ENCODE results near the gene REPIN1. TPM values are rescaled to one million over a fixed set of nuclear protein-coding genes. Genes with fewer than 3 reads are reported as not detected.

The REPIN1 gene
- total RNA-seq, 1 donor from 2014 or later: 144 TPM

- TF ChIP-seq, protein P1, sequence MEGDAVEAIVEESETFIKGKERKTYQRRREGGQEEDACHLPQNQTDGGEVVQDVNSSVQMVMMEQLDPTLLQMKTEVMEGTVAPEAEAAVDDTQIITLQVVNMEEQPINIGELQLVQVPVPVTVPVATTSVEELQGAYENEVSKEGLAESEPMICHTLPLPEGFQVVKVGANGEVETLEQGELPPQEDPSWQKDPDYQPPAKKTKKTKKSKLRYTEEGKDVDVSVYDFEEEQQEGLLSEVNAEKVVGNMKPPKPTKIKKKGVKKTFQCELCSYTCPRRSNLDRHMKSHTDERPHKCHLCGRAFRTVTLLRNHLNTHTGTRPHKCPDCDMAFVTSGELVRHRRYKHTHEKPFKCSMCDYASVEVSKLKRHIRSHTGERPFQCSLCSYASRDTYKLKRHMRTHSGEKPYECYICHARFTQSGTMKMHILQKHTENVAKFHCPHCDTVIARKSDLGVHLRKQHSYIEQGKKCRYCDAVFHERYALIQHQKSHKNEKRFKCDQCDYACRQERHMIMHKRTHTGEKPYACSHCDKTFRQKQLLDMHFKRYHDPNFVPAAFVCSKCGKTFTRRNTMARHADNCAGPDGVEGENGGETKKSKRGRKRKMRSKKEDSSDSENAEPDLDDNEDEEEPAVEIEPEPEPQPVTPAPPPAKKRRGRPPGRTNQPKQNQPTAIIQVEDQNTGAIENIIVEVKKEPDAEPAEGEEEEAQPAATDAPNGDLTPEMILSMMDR (IDR thresholded peaks at IDR 0.05; ENCODE audit: insufficient read depth, low read length, poor library complexity, severe bottlenecking): no peak
- no peak for DNase-seq (ENCODE audit: low read depth)
- Histone ChIP-seq H3K27me3 (ENCODE audit: control insufficient read depth, insufficient read depth, low read length) (no peaks in the 10 kb centered on the region), H3K4me3 (ENCODE audit: low read depth, low read length) (no peak overlapping the region), H3K36me3 (ENCODE audit: control insufficient read depth, insufficient read depth, low read length) (peaks cover 3% of the 10 kb centered on the region)
Measured at GRCh38 chr7:150400788-150401423, 32.3 kb downstream of the REPIN1 start.

DNA sequence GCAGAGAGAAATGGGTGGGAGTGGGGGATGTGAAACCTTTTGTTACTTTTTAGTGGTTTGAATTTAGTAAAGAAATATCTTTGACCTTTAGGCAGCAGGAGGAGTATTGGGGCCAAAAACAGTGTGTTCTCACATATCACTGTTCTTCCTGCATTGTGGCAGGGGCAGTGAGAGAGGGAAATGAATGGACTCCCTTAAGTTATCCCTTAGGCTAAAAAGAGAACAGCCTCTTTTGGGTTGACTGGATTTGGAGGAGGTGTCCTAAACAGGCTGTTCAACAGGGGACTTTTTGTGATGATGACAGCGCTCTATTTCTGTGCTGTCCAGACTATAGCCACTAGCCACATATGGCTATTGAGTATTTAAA is 32.8 kb downstream of the REPIN1 start:
- TF ChIP-seq, protein P1 (IDR thresholded peaks at IDR 0.05; ENCODE audit: insufficient read depth, low read length, poor library complexity, severe bottlenecking): no peak
- DNase-seq (ENCODE audit: low read depth): no peak
- no peak overlapping the region for H3K4me3 ChIP-seq (ENCODE audit: low read depth, low read length)
- H3K27me3 ChIP-seq (ENCODE audit: control insufficient read depth, insufficient read depth, low read length): no peaks in the 10 kb centered on the region
- H3K36me3 ChIP-seq (ENCODE audit: control insufficient read depth, insufficient read depth, low read length): peaks cover 3% of the 10 kb centered on the region

- H3K36me3 ChIP-seq (ENCODE audit: control insufficient read depth, insufficient read depth, low read length): peaks cover 3% of the 10 kb centered on the region
- DNase-seq (ENCODE audit: low read depth): no peak
- TF ChIP-seq, protein P1 (IDR thresholded peaks at IDR 0.05; ENCODE audit: insufficient read depth, low read length, poor library complexity, severe bottlenecking): no peak
- no peak overlapping the region for H3K4me3 ChIP-seq (ENCODE audit: low read depth, low read length)
- no peaks in the 10 kb centered on the region for H3K27me3 ChIP-seq (ENCODE audit: control insufficient read depth, insufficient read depth, low read length)
Measured at GRCh38 chr7:150401861-150402631, 33.4 kb downstream of the REPIN1 start.

- Histone ChIP-seq H3K4me3 (ENCODE audit: low read depth, low read length) (no peak overlapping the region), H3K36me3 (ENCODE audit: control insufficient read depth, insufficient read depth, low read length) (peaks cover 2% of the 10 kb centered on the region), H3K27me3 (ENCODE audit: control insufficient read depth, insufficient read depth, low read length) (no peaks in the 10 kb centered on the region)
- TF ChIP-seq, protein P1 (IDR thresholded peaks at IDR 0.05; ENCODE audit: insufficient read depth, low read length, poor library complexity, severe bottlenecking): no peak
- no peak for DNase-seq (ENCODE audit: low read depth)
Measured at GRCh38 chr7:150402671-150403321, 34.2 kb downstream of the REPIN1 start.

GRCh38 chr7:150403376-150404171 is 35.0 kb downstream of the REPIN1 start:
- DNase-seq (ENCODE audit: low read depth): no peak
- TF ChIP-seq, protein P1 (IDR thresholded peaks at IDR 0.05; ENCODE audit: insufficient read depth, low read length, poor library complexity, severe bottlenecking): no peak
- H3K36me3 ChIP-seq (ENCODE audit: control insufficient read depth, insufficient read depth, low read length): no peaks in the 10 kb centered on the region

More at GRCh38 chr7:150403376-150404171, 35.0 kb downstream of the REPIN1 start:
- H3K4me3 ChIP-seq (ENCODE audit: low read depth, low read length): no peak overlapping the region
- no peaks in the 10 kb centered on the region for H3K27me3 ChIP-seq (ENCODE audit: control insufficient read depth, insufficient read depth, low read length)
